ENCODE results near the gene MYL11. TPM values are rescaled to one million over a fixed set of nuclear protein-coding genes. Genes with fewer than 3 reads are reported as not detected.
A peak's percentile ranks its signal among the peaks of the same experiment; 100 is the strongest.

Gene MYL11
- total RNA-seq, 1 donor from 2014 or later: not detected

DNA sequence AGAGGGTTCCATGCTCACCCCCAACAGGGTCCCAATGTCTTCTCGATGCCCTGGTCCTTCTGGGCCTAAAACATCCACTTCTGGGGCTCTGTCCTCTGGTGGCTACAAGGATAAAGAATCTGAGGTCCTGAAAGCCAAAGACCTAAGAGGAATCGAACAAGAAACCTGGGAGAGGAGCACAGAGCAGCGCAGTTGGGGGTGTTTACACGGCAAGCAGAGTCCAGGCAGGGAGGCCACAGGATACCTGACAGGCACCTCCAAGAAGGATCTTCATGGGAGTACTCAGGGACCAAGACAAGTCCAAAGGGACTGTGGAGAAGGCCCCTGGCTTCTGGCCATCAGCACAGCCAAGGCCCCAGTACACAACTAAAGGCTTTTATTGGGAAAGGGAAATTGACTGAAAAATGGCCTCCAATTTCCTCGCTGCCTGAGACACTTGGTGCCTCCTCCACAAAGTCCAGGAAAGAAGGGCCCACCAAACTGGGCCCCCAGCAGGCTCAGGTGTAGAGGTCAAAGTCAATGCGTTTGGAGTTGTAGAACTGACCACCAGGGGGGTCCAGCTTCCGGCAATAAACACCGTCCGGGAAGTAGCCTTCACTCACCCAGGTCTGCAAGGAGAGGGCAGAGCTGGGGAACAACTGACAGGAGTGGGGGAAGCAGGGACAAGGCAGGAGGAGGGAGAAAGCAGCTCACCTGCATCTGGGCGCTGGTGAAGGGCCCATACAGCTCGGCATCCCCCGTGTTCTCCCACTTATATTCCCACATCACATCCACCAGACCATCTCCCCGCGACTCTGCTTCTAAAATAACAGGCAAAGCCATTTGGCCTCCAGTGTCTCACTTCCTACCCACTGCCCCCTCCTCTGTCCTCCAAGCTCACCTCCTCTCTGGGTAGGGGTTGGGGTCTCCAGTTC is 21.9 kb upstream of the MYL11 start:
- intact Hi-C loops (cut with DNase I): loop anchor here (10.0 kb wide), 1 partner anchor 52 kb away; the partner anchor contains the start of gene ZNF771
- DNase-seq: peak; percentile 16
- ATAC-seq (ENCODE audit: poor library complexity): no peak

GRCh38 chr16:30353438-30354129 is 21.0 kb upstream of the MYL11 start:
- ATAC-seq (ENCODE audit: poor library complexity) (no peak), DNase-seq (peak; percentile 37)
- intact Hi-C loops (cut with DNase I): loop anchor here (10.0 kb wide), 1 partner anchor 51 kb away; the partner anchor contains the start of gene ZNF771

DNA sequence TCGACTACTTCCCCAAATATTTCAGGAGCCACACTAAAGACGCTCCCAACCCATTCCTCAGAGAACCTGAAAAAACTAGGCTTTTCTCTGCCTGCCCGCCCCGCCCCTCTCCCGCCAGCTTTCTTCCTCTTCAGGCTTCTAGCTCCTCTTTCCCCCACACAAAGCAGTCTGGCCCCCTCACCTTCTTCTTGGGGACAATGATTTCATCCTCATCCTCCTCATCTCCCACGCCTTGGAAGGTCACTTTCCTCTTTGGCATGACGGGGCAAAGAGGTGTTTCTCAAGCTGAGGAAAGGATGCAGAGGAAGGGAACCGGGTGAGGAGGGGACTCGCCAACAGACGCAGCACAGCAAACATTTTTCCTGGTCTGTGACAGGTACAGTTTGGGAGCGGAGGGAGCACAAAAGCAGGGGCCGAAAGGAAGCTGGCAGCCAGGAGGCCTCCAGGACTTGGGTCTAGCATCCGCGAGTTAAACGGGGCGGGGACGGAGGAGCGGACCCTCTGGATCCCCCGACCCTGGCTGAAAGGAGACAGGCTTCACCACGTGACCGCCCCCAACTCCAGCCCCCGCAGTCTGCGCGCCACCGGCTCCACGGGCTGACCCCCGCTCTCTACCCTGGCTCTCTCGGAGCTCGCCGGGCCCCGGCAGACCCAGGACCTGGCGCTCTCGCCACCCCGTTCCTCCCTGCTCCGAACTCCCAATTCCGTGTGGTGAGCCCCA is 20.0 kb upstream of the MYL11 start:
- DNase-seq: peak; percentile 36
- intact Hi-C loops (cut with DNase I): loop anchor here (10.0 kb wide), 1 partner anchor 50 kb away; the partner anchor contains the start of gene ZNF771
- ATAC-seq (ENCODE audit: poor library complexity): peak; percentile 19

- peak; percentile 97 for DNase-seq
- peak; percentile 92 for ATAC-seq (ENCODE audit: poor library complexity)
- intact Hi-C loops (cut with DNase I): loop anchor here (10.0 kb wide), 1 partner anchor 49 kb away; the partner anchor contains the start of gene ZNF771
Observed at GRCh38 chr16:30355144-30355953, 19.3 kb upstream of the MYL11 start, which contains the start of gene CD2BP2. CD2BP2 (minus strand) TSS chr16:30355308; CDS start chr16:30354681, 627 bp downstream.

DNA sequence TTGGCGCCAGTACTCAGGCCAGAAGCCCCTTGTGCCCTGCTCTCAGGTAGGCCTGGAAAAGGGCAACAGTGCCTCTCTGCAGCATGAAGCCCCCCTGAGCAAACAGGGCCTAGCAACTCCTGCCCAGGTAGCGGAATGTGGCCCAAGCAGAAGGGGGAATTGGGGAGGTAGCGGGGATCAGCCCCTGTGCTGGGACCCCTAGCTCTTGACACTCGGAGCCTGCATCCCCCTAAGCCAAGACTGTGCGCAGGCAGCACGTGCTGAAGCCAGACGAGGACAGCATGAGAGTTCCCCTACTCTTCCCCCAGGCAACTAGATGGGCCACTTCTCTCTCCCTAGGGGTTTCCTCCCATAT is 18.7 kb upstream of the MYL11 start:
- intact Hi-C loops (cut with DNase I): loop anchor here (10.0 kb wide), 1 partner anchor 49 kb away; the partner anchor contains the start of gene ZNF771
- no peak for ATAC-seq (ENCODE audit: poor library complexity)
- DNase-seq: no peak

GRCh38 chr16:30356401-30357084 is 18.1 kb upstream of the MYL11 start:
- ATAC-seq (ENCODE audit: poor library complexity) (no peak), DNase-seq (peak; percentile 45)
- intact Hi-C loops (cut with DNase I): loop anchor here (10.0 kb wide), 1 partner anchor 48 kb away; the partner anchor contains the start of gene ZNF771

GRCh38 chr16:30357085-30357714 is 17.4 kb upstream of the MYL11 start:
- DNase-seq: peak; percentile 18
- intact Hi-C loops (cut with DNase I): loop anchor here (10.0 kb wide), 1 partner anchor 48 kb away; the partner anchor contains the start of gene ZNF771
- no peak for ATAC-seq (ENCODE audit: poor library complexity)

- no peak for ATAC-seq (ENCODE audit: poor library complexity)
- intact Hi-C loops (cut with DNase I): loop anchor here (10.0 kb wide), 1 partner anchor 47 kb away; the partner anchor contains the start of gene ZNF771
- peak; percentile 17 for DNase-seq
Observed at GRCh38 chr16:30357715-30358576, 16.7 kb upstream of the MYL11 start.

GRCh38 chr16:30358577-30358936 is 16.0 kb upstream of the MYL11 start:
- intact Hi-C loops (cut with DNase I): loop anchor here (10.0 kb wide), 1 partner anchor 46 kb away; the partner anchor contains the start of gene ZNF771

DNA sequence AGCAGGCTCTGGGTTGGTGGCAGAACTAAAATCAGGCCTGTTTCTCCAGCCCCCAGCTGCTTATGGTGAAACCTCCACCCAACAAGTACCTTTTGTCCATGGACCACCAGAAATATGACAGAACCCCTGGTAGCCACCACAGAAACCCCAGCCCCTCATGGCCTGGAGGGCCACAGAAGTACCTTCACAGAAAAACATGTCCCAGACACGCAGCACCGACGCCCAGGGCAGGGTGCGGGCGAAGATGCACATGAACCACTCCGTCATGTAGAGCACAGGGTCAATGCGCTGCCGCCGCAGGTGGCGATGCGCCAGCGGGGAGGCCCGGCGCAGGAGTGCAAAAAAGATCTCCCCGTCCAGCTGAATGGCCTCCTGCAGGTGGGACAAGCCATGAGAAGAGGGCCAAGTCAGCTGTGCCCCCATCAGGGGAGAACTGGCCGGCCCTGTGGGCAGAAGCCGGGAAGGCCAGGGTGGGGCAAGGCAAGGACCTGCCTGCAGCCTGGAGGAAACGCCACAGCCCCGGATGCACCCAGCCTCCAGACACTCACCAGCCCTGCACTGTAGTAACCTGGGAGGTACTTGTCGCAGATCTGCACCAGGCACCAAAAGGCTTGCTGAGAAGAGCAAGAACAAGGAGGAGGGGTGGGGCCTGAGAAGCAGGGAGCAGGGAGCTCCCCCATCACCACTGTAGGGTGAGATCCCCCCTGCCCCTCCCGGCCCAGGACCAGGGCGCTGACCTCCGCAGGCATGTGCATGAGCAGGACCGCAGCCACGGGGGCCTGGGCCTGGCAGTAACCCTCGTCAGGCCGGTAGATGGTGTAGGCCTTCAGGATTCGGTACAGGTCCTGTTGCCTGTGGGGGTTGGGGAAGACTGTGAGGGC is 15.4 kb upstream of the MYL11 start:
- DNase-seq (no peak), ATAC-seq (ENCODE audit: poor library complexity) (no peak)
- intact Hi-C loops (cut with DNase I): loop anchor here (10.0 kb wide), 1 partner anchor 46 kb away; the partner anchor contains the start of gene ZNF771

More at GRCh38 chr16:30358577-30358936, 16.0 kb upstream of the MYL11 start:
- DNase-seq: no peak
- ATAC-seq (ENCODE audit: poor library complexity): no peak

DNA sequence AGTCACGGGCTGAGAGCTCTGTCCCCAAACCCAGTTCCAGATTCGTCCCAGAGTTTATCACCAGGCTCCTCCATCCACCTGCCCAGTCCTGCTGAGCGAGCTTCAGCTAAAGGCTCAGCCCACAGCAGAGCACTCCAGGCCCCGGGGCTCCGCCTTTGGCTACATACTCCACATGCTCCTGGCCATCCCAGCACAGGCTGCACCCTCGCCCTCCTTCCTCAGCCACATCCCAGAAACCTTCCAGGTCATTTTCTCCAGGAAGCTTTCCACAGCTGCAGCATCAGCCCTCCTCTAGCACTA is 14.8 kb upstream of the MYL11 start:
- DNase-seq: no peak
- intact Hi-C loops (cut with DNase I): loop anchor here (10.0 kb wide), 1 partner anchor 45 kb away; the partner anchor contains the start of gene ZNF771
- ATAC-seq (ENCODE audit: poor library complexity): no peak

DNA sequence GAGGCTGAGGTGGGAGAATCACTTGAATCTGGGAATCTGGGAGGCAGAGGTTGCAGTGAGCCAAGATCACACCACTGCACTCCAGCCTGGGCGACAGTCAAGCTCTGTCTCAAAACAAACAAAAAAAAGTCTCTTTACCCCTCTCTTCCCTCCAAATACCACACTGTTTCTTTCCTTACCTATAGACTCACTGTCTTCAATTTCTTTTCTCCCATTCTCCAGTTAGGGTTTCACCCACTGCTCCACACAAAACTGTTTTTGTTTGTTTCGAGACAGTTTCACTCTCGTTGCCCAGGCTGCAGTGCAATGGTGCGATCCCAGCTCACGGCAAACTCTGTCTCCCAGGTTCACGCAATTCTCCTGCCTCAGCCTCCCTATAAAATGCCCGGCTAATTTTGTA is 13.4 kb upstream of the MYL11 start:
- intact Hi-C loops (cut with DNase I): no loop called here
- DNase-seq (no peak), ATAC-seq (ENCODE audit: poor library complexity) (no peak)

DNA sequence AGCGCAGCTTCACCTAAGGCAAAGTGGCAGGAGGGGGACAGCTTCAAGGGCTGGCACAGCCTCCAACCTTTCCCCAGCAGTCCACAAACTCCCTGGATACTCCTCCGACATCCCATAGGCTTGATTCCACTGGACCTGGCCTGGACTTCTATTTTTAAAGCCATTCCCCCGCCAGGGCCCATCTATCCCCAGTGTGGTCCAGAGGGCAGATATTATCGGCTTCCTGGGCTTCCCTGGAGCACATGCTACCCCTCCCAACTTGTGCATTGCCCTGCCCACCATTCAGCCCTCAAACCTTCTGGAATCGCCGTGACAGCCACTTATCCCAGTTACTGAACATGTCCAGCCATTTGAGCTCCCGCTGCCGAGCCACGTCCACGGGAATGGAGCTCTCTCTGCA is 9.4 kb upstream of the MYL11 start:
- no peak for ATAC-seq (ENCODE audit: poor library complexity)

DNA sequence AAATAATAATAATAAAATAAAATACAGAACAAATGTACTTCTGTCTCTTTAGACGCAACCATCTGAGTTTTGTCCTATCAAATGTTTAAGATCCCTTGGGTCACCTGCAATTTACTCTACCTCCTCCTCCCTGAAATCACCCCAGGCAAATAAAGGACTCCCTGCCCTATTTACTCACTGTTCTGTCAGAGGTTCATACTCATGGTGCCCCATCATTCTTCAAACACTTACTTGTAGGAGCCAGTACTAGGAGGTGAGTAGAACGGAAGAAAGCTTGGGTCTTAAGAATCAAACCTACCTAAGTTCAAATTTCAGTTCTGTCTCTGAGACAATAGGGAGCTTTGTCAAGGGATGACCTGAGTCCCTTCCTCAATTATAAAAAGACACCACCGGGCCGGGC is 8.1 kb upstream of the MYL11 start:
- intact Hi-C loops (cut with DNase I): no loop called here
- DNase-seq (no peak), ATAC-seq (ENCODE audit: poor library complexity) (no peak)

More for the DNA sequence above, 9.4 kb upstream of the MYL11 start:
- no peak for DNase-seq
- intact Hi-C loops (cut with DNase I): no loop called here
